Trophoblast cell (in vitro differentiated cells and primary cell): Measurements from ENCODE around the gene ADIPOR2.

Experiments used
- DNase-seq, 2 donors: peaks; one replicate each; pipeline ENCODE4 v3.0.0-alpha.2; 2016
- H2AFZ ChIP-seq: 2 replicates; pipeline ENCODE4 v1.6.1; 2013; ENCODE audit warnings: low read length, moderate library complexity, mild to moderate bottlenecking; ENCODE audit not compliant: insufficient read depth, poor library complexity
- H2AK5ac ChIP-seq: 2 replicates; pipeline ENCODE4 v1.6.1; 2013; ENCODE audit warnings: mild to moderate bottlenecking, low read length
- H2BK120ac ChIP-seq: 2 replicates; pipeline ENCODE4 v1.6.1; 2013; ENCODE audit warnings: low read length, mild to moderate bottlenecking, moderate library complexity; ENCODE audit not compliant: insufficient read depth, poor library complexity
- H2BK12ac ChIP-seq: 2 replicates; pipeline ENCODE4 v1.6.1; 2013; ENCODE audit warnings: mild to moderate bottlenecking, low read length, moderate library complexity
- H2BK5ac ChIP-seq: 2 replicates; pipeline ENCODE4 v1.6.1; 2013; ENCODE audit warnings: low read length, low read depth, moderate library complexity, mild to moderate bottlenecking; ENCODE audit not compliant: poor library complexity
- H3K14ac ChIP-seq: 2 replicates; pipeline ENCODE4 v1.6.1; 2013; ENCODE audit warnings: mild to moderate bottlenecking, low read length
- H3K18ac ChIP-seq: 2 replicates; pipeline ENCODE4 v1.6.1; 2013; ENCODE audit warnings: mild to moderate bottlenecking, low read length
- H3K23ac ChIP-seq: 2 replicates; pipeline ENCODE4 v1.6.1; 2013; ENCODE audit warnings: low read length
- H3K27ac ChIP-seq: 2 replicates; pipeline ENCODE4 v1.5.1; 2013; ENCODE audit warnings: low read depth, mild to moderate bottlenecking, inconsistent platforms, low read length, moderate library complexity
- H3K27me3 ChIP-seq: 2 replicates; pipeline ENCODE4 v1.6.1; 2013; ENCODE audit warnings: inconsistent platforms, mild to moderate bottlenecking, low read length, moderate library complexity; ENCODE audit not compliant: insufficient read depth
- H3K36me3 ChIP-seq, 2 experiments: 1 replicate in 1 of 2; 2 replicates in 1 of 2; pipeline ENCODE4 v1.6.1; 2013; ENCODE audit warnings: low read length in 2 of 2, mild to moderate bottlenecking in 2 of 2, moderate library complexity in 1 of 2; ENCODE audit not compliant: insufficient read depth in 2 of 2, control insufficient read depth in 1 of 2
- H3K4ac ChIP-seq: 2 replicates; pipeline ENCODE4 v1.6.1; 2013; ENCODE audit warnings: low read depth, mild to moderate bottlenecking, low read length, moderate library complexity
- H3K4me1 ChIP-seq, 2 experiments: 1 replicate in 1 of 2; 2 replicates in 1 of 2; pipeline ENCODE4 v1.6.1; 2013; ENCODE audit warnings: low read length in 2 of 2, mild to moderate bottlenecking in 2 of 2, moderate library complexity in 1 of 2; ENCODE audit not compliant: insufficient read depth in 2 of 2, control insufficient read depth in 1 of 2
- H3K4me2 ChIP-seq: 2 replicates; pipeline ENCODE4 v1.6.1; 2013; ENCODE audit warnings: inconsistent platforms, mild to moderate bottlenecking, low read length, moderate library complexity
- H3K4me3 ChIP-seq: 2 replicates; pipeline ENCODE4 v1.5.1; 2013; ENCODE audit warnings: mild to moderate bottlenecking, low read depth, low read length, inconsistent platforms
- H3K79me1 ChIP-seq: one replicate; pipeline ENCODE4 v1.6.1; 2013; ENCODE audit warnings: low read length
- H3K79me2 ChIP-seq: 2 replicates; pipeline ENCODE4 v1.6.1; 2013; ENCODE audit warnings: low read length, mild to moderate bottlenecking; ENCODE audit not compliant: control insufficient read depth, insufficient read depth, poor library complexity
- H3K9ac ChIP-seq: 2 replicates; pipeline ENCODE4 v1.6.1; 2013; ENCODE audit warnings: mild to moderate bottlenecking, low read length
- H3K9me3 ChIP-seq: 2 replicates; pipeline ENCODE4 v1.6.1; 2013; ENCODE audit warnings: low read depth, mild to moderate bottlenecking, control low read depth, inconsistent platforms, low read length; ENCODE audit not compliant: insufficient read depth
- H4K12ac ChIP-seq: 2 replicates; pipeline ENCODE4 v1.6.1; 2013; ENCODE audit warnings: low read depth, mild to moderate bottlenecking, low read length, moderate library complexity
- H4K8ac ChIP-seq: 2 replicates; pipeline ENCODE4 v1.6.1; 2013; ENCODE audit warnings: low read depth, mild to moderate bottlenecking, low read length, moderate library complexity
- H4K91ac ChIP-seq: one replicate; pipeline ENCODE4 v1.6.1; 2013; ENCODE audit warnings: low read depth, mild to moderate bottlenecking, low read length, moderate library complexity
- WGBS: extraction: QIAGEN DNeasy Blood & Tissue Kit; methylation state at CpG from one replicate; pipeline ENCODE4 v1.1.7; 2013; ENCODE audit warnings: missing lambda C conversion rate; ENCODE audit not compliant: insufficient read length, insufficient coverage; ENCODE audit errors: extremely low coverage; 5-methylcytosine and 5-hydroxymethylcytosine counted together

Gene ADIPOR2

GRCh38 chr12:1825382-1826102, 134.7 kb downstream of the ADIPOR2 start:
- Histone ChIP-seq H3K14ac (no peak overlapping the region), H2AFZ (no peak overlapping the region), H3K27ac (no peak overlapping the region), H3K27me3 (peaks cover 18% of the 10 kb centered on the region), H3K79me2 (no peaks in the 10 kb centered on the region), H3K4ac (no peak overlapping the region), H2BK12ac (no peak overlapping the region), H3K79me1 (no peaks in the 10 kb centered on the region), H3K9ac (no peak overlapping the region), H3K23ac (no peak overlapping the region), H3K4me1 (no peaks in the 10 kb centered on the region), H3K18ac (no peak overlapping the region), H3K4me3 (no peak overlapping the region), H3K36me3 (no peaks in the 10 kb centered on the region), H4K91ac (no peak overlapping the region), H4K8ac (no peak overlapping the region), H2AK5ac (no peak overlapping the region), H2BK120ac (no peak overlapping the region), H2BK5ac (no peak overlapping the region), H4K12ac (no peak overlapping the region), H3K4me2 (no peak overlapping the region), H3K9me3 (peaks cover 2% of the 10 kb centered on the region)
- DNase-seq = no peak
- no CpG with 5 or more reads among the region's 14 CpGs for WGBS

GRCh38 chr12:1826401-1826800, 135.5 kb downstream of the ADIPOR2 start:
- H3K18ac ChIP-seq = no peak overlapping the region
- H3K4ac ChIP-seq = no peak overlapping the region
- no peak for DNase-seq
- H2BK5ac ChIP-seq = no peak overlapping the region
- no peaks in the 10 kb centered on the region for H3K9me3 ChIP-seq
- H4K8ac ChIP-seq = no peak overlapping the region
- no peak overlapping the region for H4K12ac ChIP-seq
- no peaks in the 10 kb centered on the region for H3K79me2 ChIP-seq
- H2BK120ac ChIP-seq = no peak overlapping the region
- no peak overlapping the region for H3K23ac ChIP-seq
- no peaks in the 10 kb centered on the region for H3K79me1 ChIP-seq
- no peaks in the 10 kb centered on the region for H3K36me3 ChIP-seq
- H2BK12ac ChIP-seq = no peak overlapping the region
- H4K91ac ChIP-seq = no peak overlapping the region
- H2AFZ ChIP-seq = no peak overlapping the region
- no peak overlapping the region for H2AK5ac ChIP-seq
- no peak overlapping the region for H3K4me3 ChIP-seq
- H3K4me1 ChIP-seq = peaks cover 0 to 2% of the 10 kb centered on the region in 2 experiments
- H3K4me2 ChIP-seq = no peak overlapping the region
- H3K27ac ChIP-seq = no peak overlapping the region
- no CpG with 5 or more reads among the region's 15 CpGs for WGBS
- no peak overlapping the region for H3K14ac ChIP-seq
- peaks cover 9% of the 10 kb centered on the region for H3K27me3 ChIP-seq
- no peak overlapping the region for H3K9ac ChIP-seq

DNA sequence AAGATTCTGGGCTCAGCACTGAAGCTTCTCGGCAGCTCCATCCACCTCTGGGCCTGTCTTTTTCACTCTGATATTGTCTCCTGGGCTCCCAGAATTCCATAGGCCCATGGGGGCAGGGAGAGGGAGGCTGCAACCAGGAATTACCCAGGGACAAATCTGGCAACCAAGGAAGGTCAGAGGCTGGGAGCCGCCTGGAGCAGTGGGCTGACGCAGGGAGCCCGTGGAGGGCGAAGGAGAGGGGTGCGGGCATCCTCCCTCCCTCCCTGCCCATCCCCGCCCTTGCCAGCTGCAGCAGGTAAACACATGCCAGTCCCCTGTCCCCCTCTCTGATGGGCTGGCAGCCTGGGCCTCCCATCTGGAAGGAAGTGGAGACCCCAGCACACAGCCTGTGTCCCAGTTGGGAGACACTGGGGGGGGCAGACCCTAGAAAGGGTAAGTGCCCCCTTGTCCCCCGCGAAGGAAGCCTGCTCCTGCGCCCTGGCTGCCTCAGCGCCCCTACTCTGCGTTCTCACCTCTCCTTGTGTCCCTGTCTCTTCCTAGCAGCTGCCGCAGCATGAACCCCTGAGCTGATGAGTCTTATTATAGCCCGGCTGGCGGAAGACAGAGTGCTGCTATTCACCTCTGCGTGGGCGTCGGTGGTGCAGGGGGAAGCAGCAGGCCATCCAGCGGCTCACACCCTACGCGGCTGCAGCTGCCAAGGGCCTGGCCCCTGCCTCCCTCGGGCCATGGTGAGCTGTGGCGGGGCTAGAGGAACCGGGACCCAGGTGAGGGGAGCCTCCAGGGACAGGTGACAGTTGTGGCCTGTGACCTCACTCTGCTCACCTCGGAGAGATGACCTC, 136.2 kb downstream of the ADIPOR2 start:
- no peak overlapping the region for H3K9ac ChIP-seq
- no peaks in the 10 kb centered on the region for H3K36me3 ChIP-seq
- H4K91ac ChIP-seq = no peak overlapping the region
- DNase-seq = no peak
- H4K12ac ChIP-seq = no peak overlapping the region
- no peaks in the 10 kb centered on the region for H3K79me2 ChIP-seq
- H3K79me1 ChIP-seq = no peaks in the 10 kb centered on the region
- H3K23ac ChIP-seq = no peak overlapping the region
- peaks cover 3% of the 10 kb centered on the region for H3K27me3 ChIP-seq
- H2BK5ac ChIP-seq = no peak overlapping the region
- no peak overlapping the region for H2AFZ ChIP-seq
- WGBS = no CpG with 5 or more reads among the region's 25 CpGs
- no peak overlapping the region for H3K4me2 ChIP-seq
- H3K4me1 ChIP-seq = peaks cover 0 to 2% of the 10 kb centered on the region in 2 experiments
- H3K27ac ChIP-seq = no peak overlapping the region
- H2BK12ac ChIP-seq = no peak overlapping the region
- no peak overlapping the region for H2AK5ac ChIP-seq
- no peak overlapping the region for H3K14ac ChIP-seq
- no peak overlapping the region for H2BK120ac ChIP-seq
- H3K4ac ChIP-seq = no peak overlapping the region
- no peaks in the 10 kb centered on the region for H3K9me3 ChIP-seq
- no peak overlapping the region for H3K4me3 ChIP-seq
- H3K18ac ChIP-seq = no peak overlapping the region
- no peak overlapping the region for H4K8ac ChIP-seq

GRCh38 chr12:1827826-1828805, 137.2 kb downstream of the ADIPOR2 start:
- no peak overlapping the region for H3K14ac ChIP-seq
- H3K9ac ChIP-seq = no peak overlapping the region
- DNase-seq = no peak
- no peak overlapping the region for H4K91ac ChIP-seq
- no peak overlapping the region for H3K18ac ChIP-seq
- no peaks in the 10 kb centered on the region for H3K9me3 ChIP-seq
- no peak overlapping the region for H4K12ac ChIP-seq
- no peak overlapping the region for H3K4me3 ChIP-seq
- H3K23ac ChIP-seq = no peak overlapping the region
- peaks cover 0 to 2% of the 10 kb centered on the region in 2 experiments for H3K4me1 ChIP-seq
- H2BK5ac ChIP-seq = no peak overlapping the region
- H3K27ac ChIP-seq = no peak overlapping the region
- no peaks in the 10 kb centered on the region for H3K79me1 ChIP-seq
- no peak overlapping the region for H3K4ac ChIP-seq
- H2BK120ac ChIP-seq = no peak overlapping the region
- H2AFZ ChIP-seq = no peak overlapping the region
- no peaks in the 10 kb centered on the region for H3K36me3 ChIP-seq
- H3K79me2 ChIP-seq = no peaks in the 10 kb centered on the region
- no peak overlapping the region for H2BK12ac ChIP-seq
- no peaks in the 10 kb centered on the region for H3K27me3 ChIP-seq
- H3K4me2 ChIP-seq = no peak overlapping the region
- H4K8ac ChIP-seq = no peak overlapping the region
- no peak overlapping the region for H2AK5ac ChIP-seq
- no CpG with 5 or more reads among the region's 38 CpGs for WGBS
